Transverse colon (tissue), 4 donors: ENCODE data around the gene OTOGL. TPM values are rescaled to one million over a fixed set of nuclear protein-coding genes. Genes with fewer than 3 reads are reported as not detected.
"Not testable (repeated sequence)": the region's sequence is repeated elsewhere in the genome, so short reads cannot be mapped to it uniquely, and the experiment has no call there.

ENCODE experiments used
- DNase-seq: peaks from one replicate; pipeline ENCODE4 v3.0.0-alpha.2; 2019
- H3K27ac ChIP-seq, 4 donors: fragments of 200-600 bp; sonication (generic); 2 replicates each; pipeline ENCODE4 v1.5.1; 2016 to 2018; ENCODE audit warnings: inconsistent platforms in 4 of 4
- H3K27me3 ChIP-seq: fragments of 200-600 bp; sonication (generic); 2 replicates; pipeline ENCODE4 v1.5.1; 2017; ENCODE audit warnings: inconsistent platforms
- H3K36me3 ChIP-seq, 4 donors: fragments of 200-600 bp; sonication (generic); 2 replicates each; pipeline ENCODE4 v1.5.1; 2017 to 2019; ENCODE audit warnings: inconsistent platforms in 4 of 4
- H3K4me1 ChIP-seq, 4 donors: fragments of 200-600 bp; sonication (generic); 2 replicates each; pipeline ENCODE4 v1.5.1; 2017 to 2020; ENCODE audit warnings: inconsistent platforms in 4 of 4
- H3K4me3 ChIP-seq, 4 donors: fragments of 200-600 bp; sonication (generic); 1 replicate in 1 of 4; 2 replicates in 3 of 4; pipeline versions ENCODE4 v1.5.1 to v1.6.1; 2017 to 2019; ENCODE audit warnings: inconsistent platforms in 4 of 4
- H3K9me3 ChIP-seq, 2 donors: fragments of 200-600 bp; sonication (generic); 2 replicates each; pipeline ENCODE4 v1.5.1; 2017 to 2019; ENCODE audit warnings: inconsistent platforms in 2 of 2
- EP300 ChIP-seq: sonication (generic); formaldehyde crosslinking; IDR thresholded peaks from one replicate; pipeline ENCODE4 v1.6.1; 2017; ENCODE audit warnings: antibody characterized with exemption, low read depth
- POLR2A ChIP-seq: fragments of 450-650 bp; IDR thresholded peaks from one replicate; pipeline ENCODE4 v1.6.1; 2016; ENCODE audit warnings: antibody characterized with exemption, mild to moderate bottlenecking, moderate library complexity
- POLR2AphosphoS5 ChIP-seq, 3 donors: sonication (generic); formaldehyde crosslinking; IDR thresholded peaks; one replicate each; pipeline ENCODE4 v1.6.1; 2016; ENCODE audit warnings: antibody characterized with exemption in 3 of 3
- WGBS, 2 donors: methylation state at CpG; one replicate each; pipeline ENCODE4 v1.1.5; 2018; ENCODE audit warnings: low coverage in 1 of 2; 5-methylcytosine and 5-hydroxymethylcytosine counted together
- in situ Hi-C, 4 donors: fragments of 200-750 bp; cut with MboI; loops; one replicate each; pipeline versions ENCODE4 v1.15.0 to v1.15.1; 2017; ENCODE audit warnings: low sequenced_read_pairs in 3 of 4, low pct_ligation_motif_present in 1 of 4, low pct_unique_long_range_greater_than_20kb in 1 of 4
- intact Hi-C: fragments of 100-400 bp; cut with DNase I; formaldehyde crosslinking; loops from one replicate; pipeline ENCODE4 v1.15.1; 2023; ENCODE audit warnings: low total_unique reads
- total RNA-seq, 4 donors: library from RNA; depleted of rRNA; stranded (reverse); fragments of >200 nt; gene quantifications; one replicate each; pipeline ENCODE4 v1.1.0, GENCODE V29; 2016
- TF ChIP-seq, protein P1 (sequence below), 5 experiments: fragments of 200-600 bp in 3 of 5; fragments of 450-650 bp in 2 of 5; sonication (generic) in 3 of 5; IDR thresholded peaks; 1 replicate in 2 of 5; 2 replicates in 3 of 5; pipeline ENCODE4 v1.5.1; 2016 to 2017; ENCODE audit warnings: antibody characterized with exemption in 5 of 5, inconsistent platforms in 3 of 5, mild to moderate bottlenecking in 2 of 5, moderate library complexity in 1 of 5

OTOGL gene
- total RNA-seq, 4 donors from 2014 or later = 0.32 to 0.60 (median 0.41) TPM; not detected in 1

DNA sequence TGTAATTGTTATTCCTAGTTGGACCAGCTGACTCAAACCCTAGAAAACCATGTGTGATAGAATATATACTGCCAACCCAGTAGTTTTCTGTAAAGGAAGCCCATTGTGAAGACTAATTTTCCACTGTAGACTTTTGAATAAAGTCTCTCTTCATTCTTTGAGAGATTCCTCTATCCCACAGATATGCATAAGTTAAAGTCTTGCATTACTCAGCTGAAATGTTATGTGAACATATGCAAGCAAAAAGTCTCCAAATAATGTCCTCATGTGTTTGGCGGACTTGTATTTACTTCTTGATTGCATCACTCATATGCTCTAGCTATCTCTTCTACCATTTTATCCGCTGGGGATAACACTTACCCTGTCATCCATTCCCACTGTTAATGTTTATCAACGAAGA, 35.1 kb upstream of the OTOGL start:
- Histone ChIP-seq H3K4me1 (no peaks in the 10 kb centered on the region), H3K27ac (no peak overlapping the region), H3K36me3 (no peaks in the 10 kb centered on the region), H3K9me3 (no peaks in the 10 kb centered on the region), H3K27me3 (no peaks in the 10 kb centered on the region), H3K4me3 (no peak overlapping the region)
- intact Hi-C loops = loop anchor here (2.0 kb wide), 1 partner anchor 71 kb away; no protein-coding TSS in a partner anchor
- 85 to 88% methylated on average over 3 of the region's 3 CpGs for WGBS, 2 donors
- in situ Hi-C loops = no loop called here
- no peak for TF ChIP-seq POLR2AphosphoS5 (IDR thresholded peaks at IDR 0.05)
- no peak for TF ChIP-seq EP300
- no peak for TF ChIP-seq POLR2A
- TF ChIP-seq, protein P1, sequence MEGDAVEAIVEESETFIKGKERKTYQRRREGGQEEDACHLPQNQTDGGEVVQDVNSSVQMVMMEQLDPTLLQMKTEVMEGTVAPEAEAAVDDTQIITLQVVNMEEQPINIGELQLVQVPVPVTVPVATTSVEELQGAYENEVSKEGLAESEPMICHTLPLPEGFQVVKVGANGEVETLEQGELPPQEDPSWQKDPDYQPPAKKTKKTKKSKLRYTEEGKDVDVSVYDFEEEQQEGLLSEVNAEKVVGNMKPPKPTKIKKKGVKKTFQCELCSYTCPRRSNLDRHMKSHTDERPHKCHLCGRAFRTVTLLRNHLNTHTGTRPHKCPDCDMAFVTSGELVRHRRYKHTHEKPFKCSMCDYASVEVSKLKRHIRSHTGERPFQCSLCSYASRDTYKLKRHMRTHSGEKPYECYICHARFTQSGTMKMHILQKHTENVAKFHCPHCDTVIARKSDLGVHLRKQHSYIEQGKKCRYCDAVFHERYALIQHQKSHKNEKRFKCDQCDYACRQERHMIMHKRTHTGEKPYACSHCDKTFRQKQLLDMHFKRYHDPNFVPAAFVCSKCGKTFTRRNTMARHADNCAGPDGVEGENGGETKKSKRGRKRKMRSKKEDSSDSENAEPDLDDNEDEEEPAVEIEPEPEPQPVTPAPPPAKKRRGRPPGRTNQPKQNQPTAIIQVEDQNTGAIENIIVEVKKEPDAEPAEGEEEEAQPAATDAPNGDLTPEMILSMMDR (IDR thresholded peaks at IDR 0.05) = no peak
- DNase-seq = no peak

DNA sequence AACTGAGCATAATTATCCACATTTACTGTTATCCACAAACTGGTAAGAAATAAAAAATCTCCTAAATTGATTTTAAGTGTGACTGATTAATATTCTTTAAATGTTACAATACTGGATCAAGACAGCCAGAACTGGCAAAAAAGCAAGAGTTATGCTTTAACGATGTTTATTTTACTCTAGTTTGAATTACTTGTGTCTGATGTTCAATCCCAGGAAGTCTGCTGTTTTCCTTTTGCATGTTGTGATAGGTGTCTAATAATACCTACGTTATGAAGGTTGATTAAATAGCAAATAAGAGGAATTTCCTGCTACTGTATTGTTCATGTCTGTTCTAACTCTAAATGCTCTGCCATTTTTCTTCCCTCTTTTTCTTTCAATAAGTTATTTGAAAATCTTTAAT, 34.4 kb upstream of the OTOGL start:
- Histone ChIP-seq H3K4me1 (no peaks in the 10 kb centered on the region), H3K36me3 (no peaks in the 10 kb centered on the region), H3K4me3 (no peak overlapping the region), H3K9me3 (no peaks in the 10 kb centered on the region), H3K27ac (no peak overlapping the region), H3K27me3 (no peaks in the 10 kb centered on the region)
- WGBS, 2 donors = 54 to 58% methylated on average over 2 of the region's 2 CpGs
- intact Hi-C loops = loop anchor here (2.0 kb wide), 1 partner anchor 72 kb away; no protein-coding TSS in a partner anchor
- in situ Hi-C loops = no loop called here
- no peak for DNase-seq
- TF ChIP-seq, protein P1 (IDR thresholded peaks at IDR 0.05) = no peak

DNA sequence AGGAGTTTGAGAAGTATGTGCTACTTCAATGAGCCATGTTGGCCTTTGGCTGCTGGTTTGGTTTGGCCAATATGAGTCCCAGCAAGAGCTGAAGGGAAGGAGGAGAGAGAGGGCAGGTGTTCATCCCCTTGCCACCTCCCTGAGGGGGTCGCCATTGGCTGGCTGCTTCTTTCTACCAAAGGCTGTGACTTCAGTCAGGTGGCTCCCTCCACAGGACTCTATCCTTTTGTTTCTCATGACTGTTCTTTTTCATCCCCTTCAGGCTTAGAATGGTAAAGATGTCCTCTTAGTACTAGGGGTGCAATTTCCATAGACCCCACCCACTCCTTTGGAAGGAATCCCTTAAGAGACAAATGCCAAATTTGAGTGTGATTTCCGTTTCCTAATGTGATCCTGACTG, 31.2 kb upstream of the OTOGL start:
- WGBS, 2 donors = 33 to 47% methylated on average over 2 of the region's 2 CpGs
- Histone ChIP-seq H3K9me3 (no peaks in the 10 kb centered on the region), H3K4me1 (no peaks in the 10 kb centered on the region), H3K27me3 (no peaks in the 10 kb centered on the region), H3K27ac (no peak overlapping the region), H3K4me3 (no peak overlapping the region), H3K36me3 (no peaks in the 10 kb centered on the region)
- TF ChIP-seq EP300 (no peak), POLR2A (no peak), POLR2AphosphoS5 (IDR thresholded peaks at IDR 0.05) (no peak)
- TF ChIP-seq, protein P1 (IDR thresholded peaks at IDR 0.05) = no peak
- no peak for DNase-seq
- in situ Hi-C loops = no loop called here
- intact Hi-C loops = no loop called here

GRCh38 chr12:80083892-80084614, 15.3 kb upstream of the OTOGL start:
- H3K36me3 ChIP-seq, intact Hi-C loops, H3K4me1 ChIP-seq, DNase-seq, H3K9me3 ChIP-seq, in situ Hi-C loops, H3K27ac ChIP-seq, H3K27me3 ChIP-seq, H3K4me3 ChIP-seq: not testable (repeated sequence)
- 27% methylated on average over 9 of the region's 9 CpGs; no CpG with 5 or more reads in 1 of the 2 donors for WGBS, 2 donors

- H3K27me3 ChIP-seq = no peaks in the 10 kb centered on the region
- H3K9me3 ChIP-seq = no peaks in the 10 kb centered on the region
- H3K4me1 ChIP-seq = no peaks in the 10 kb centered on the region
- no peak for DNase-seq
- 94 to 100% methylated on average over 2 to 3 of the region's 3 CpGs for WGBS, 2 donors
- in situ Hi-C loops = no loop called here
- intact Hi-C loops = no loop called here
- H3K36me3 ChIP-seq = no peaks in the 10 kb centered on the region
- H3K4me3 ChIP-seq = no peak overlapping the region
- no peak overlapping the region for H3K27ac ChIP-seq
- TF ChIP-seq, protein P1 (IDR thresholded peaks at IDR 0.05) = no peak
- no peak for TF ChIP-seq POLR2A
Observed at GRCh38 chr12:80086025-80086424, 13.3 kb upstream of the OTOGL start.
